Heart right ventricle (tissue), 16 donors: ENCODE results near the gene HES5. TPM values are rescaled to one million over a fixed set of nuclear protein-coding genes. Genes with fewer than 3 reads are reported as not detected.

ENCODE experiments used
- ATAC-seq, 8 donors: fragments of 200-7000 bp; cut with Tn5 transposase; one replicate each; pipeline ENCODE4 v1.9.1; 2020; ENCODE audit warnings: mild to moderate bottlenecking in 8 of 8, moderate library complexity in 8 of 8, moderate number of reproducible peaks in 1 of 8
- DNase-seq, 2 donors: peaks; one replicate each; pipeline ENCODE4 v3.0.0-alpha.2; 2020
- H3K27ac ChIP-seq, 10 donors: fragments of 200-600 bp; sonication (generic) in 2 of 10; one replicate each; pipeline versions ENCODE4 v1.5.0 to v1.8.0; 2020 to 2022; ENCODE audit warnings: mild to moderate bottlenecking in 3 of 10
- H3K27me3 ChIP-seq, 7 donors: fragments of 200-600 bp; one replicate each; pipeline ENCODE4 v1.8.0; 2021 to 2022; ENCODE audit warnings: mild to moderate bottlenecking in 2 of 7
- H3K36me3 ChIP-seq, 9 donors: fragments of 200-600 bp; sonication (generic) in 1 of 9; one replicate each; pipeline versions ENCODE4 v1.5.0 to v1.8.0; 2020 to 2022; ENCODE audit warnings: mild to moderate bottlenecking in 2 of 9
- H3K4me1 ChIP-seq, 9 donors: fragments of 200-600 bp; sonication (generic) in 1 of 9; one replicate each; pipeline versions ENCODE4 v1.5.0 to v1.8.0; 2020 to 2022; ENCODE audit warnings: mild to moderate bottlenecking in 4 of 9
- H3K4me3 ChIP-seq, 10 donors: fragments of 200-600 bp; sonication (generic) in 2 of 10; one replicate each; pipeline versions ENCODE4 v1.5.0 to v1.8.0; 2020 to 2022; ENCODE audit warnings: mild to moderate bottlenecking in 7 of 10, moderate library complexity in 2 of 10
- H3K9me3 ChIP-seq, 11 donors: fragments of 200-600 bp in 10 of 11; sonication (generic) in 2 of 11; one replicate each; pipeline versions ENCODE4 v1.5.0 to v1.8.0; 2013 to 2022; ENCODE audit warnings: mild to moderate bottlenecking in 2 of 11, control low read depth in 1 of 11, moderate library complexity in 1 of 11
- CTCF ChIP-seq, 9 donors: fragments of 200-600 bp; sonication (generic) in 2 of 9; IDR thresholded peaks; one replicate each; pipeline versions ENCODE4 v1.5.0 to v1.8.0; 2021 to 2022; ENCODE audit warnings: antibody characterized with exemption in 9 of 9, mild to moderate bottlenecking in 5 of 9, moderate library complexity in 1 of 9
- WGBS, 2 donors: extraction: QIAGEN DNeasy Blood & Tissue Kit; methylation state at CpG; one replicate each; pipeline ENCODE4 v1.1.7; 2013; ENCODE audit warnings: inconsistent platforms in 1 of 2; 5-methylcytosine and 5-hydroxymethylcytosine counted together
- intact Hi-C, 10 donors: fragments of 100-400 bp; cut with DNase I; formaldehyde crosslinking; loops; one replicate each; pipeline versions ENCODE4 v1.11.1 to v1.14.2; 2022
- polyA plus RNA-seq, 2 donors: library from polyadenylated mRNA; stranded (reverse); fragments of 200-250 nt; gene quantifications; one replicate each; pipeline ENCODE4 v1.2.3, GENCODE V29; 2013
- total RNA-seq, 10 donors: library from RNA; stranded (reverse); fragmentation: NEBNext Ultra II Directional in 3 of 10; extraction: Animal tissue kit (Norgen Biotek cat#: 25700) in 3 of 10; gene quantifications; one replicate each; pipeline versions ENCODE4 v1.2.1 to v1.2.4, GENCODE V29; 2021 to 2023
- donor health status: Arrhythmogenic right ventricular cardiomyopathy.
- donor health status: ischemic (EF 13 %, LVEDD 7.1; RV severe dilation, severe dysfunction).
- donor health status: healthy with polysubstance abuse.
- donor health status: DM: no; HTN: yes; CAD: no.
- donor health status: DM: no; HTN: no; CAD: no.
- donor health status: ischemic (EF 25% LVEDD 6.9; RV normal size, moderate dysfunction).
- donor health status: ischemic (EF 25% LVEDD 5.7; RV mildly dilated, moderate dysfunction).
- donor health status: healthy.
- donor health status: DM: yes; HTN: yes; CAD: no.
- donor health status: Ischemic cardiomyopathy.
- donor health status: ischemic (EF 35%, LVEDD 5.7; RV mildly dilated, moderate dysfunction).
- donor health status: nonischemic (EF 11% LVEDD 7.7; RV severe dilation, severe dysfunction).
- donor health status: DM: yes; HTN: yes; CAD: no.
- donor health status: PGD.
- donor health status: ischemic (EF 29% LVEDD 5.4; RV normal size, mild dysfunction).
- donor health status: nonischemic (EF 23%, LVEDD 6.1; RV moderate dilation, normal function).

Gene HES5
- total and polyA plus RNA-seq, 12 donors, result 0.51 to 3.1 (median 1.2) TPM; not detected in 1

DNA sequence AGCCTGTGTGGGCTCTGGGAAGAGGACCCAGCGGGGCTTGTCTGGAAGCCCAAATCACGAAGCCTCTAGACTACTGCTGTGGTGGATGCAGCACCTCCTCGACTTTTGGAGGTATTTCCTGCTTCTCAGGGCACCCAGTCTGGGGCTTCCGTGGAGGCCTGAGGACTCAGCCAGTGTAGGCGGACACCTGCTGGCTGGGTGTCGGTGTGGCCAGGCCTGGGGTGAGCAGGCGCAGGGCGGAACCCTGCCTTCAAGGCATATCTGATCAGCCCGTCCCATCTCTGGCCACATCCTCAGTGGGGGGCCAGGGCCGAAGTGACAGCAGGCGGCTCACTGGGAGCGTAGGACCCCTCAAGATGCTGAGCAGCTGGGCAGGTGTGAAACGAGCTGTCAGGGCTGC lies 47.0 kb downstream of the HES5 start:
- no peak for DNase-seq
- 72 to 74% methylated on average over 13 of the region's 13 CpGs for WGBS, 2 donors

GRCh38 chr1:2482588-2482987 lies 47.5 kb downstream of the HES5 start:
- 71 to 79% methylated on average over 11 of the region's 11 CpGs for WGBS, 2 donors
- H3K36me3 ChIP-seq, result no peaks in the 10 kb centered on the region
- TF ChIP-seq CTCF (IDR thresholded peaks at IDR 0.05), result no peak
- ATAC-seq (no peak), DNase-seq (no peak)
- no peaks in the 10 kb centered on the region for H3K9me3 ChIP-seq
- no peak overlapping the region for H3K27ac ChIP-seq
- intact Hi-C loops, result no loop called here
- peaks cover 0 to 9% (median 0%) of the 10 kb centered on the region in 7 donors for H3K27me3 ChIP-seq
- no peak overlapping the region for H3K4me3 ChIP-seq
- no peaks in the 10 kb centered on the region for H3K4me1 ChIP-seq

More for the DNA sequence above, 47.0 kb downstream of the HES5 start:
- no peak for TF ChIP-seq CTCF (IDR thresholded peaks at IDR 0.05)
- Histone ChIP-seq H3K27me3 (peaks cover 0 to 11% (median 0%) of the 10 kb centered on the region in 7 donors), H3K4me3 (no peak overlapping the region), H3K36me3 (no peaks in the 10 kb centered on the region), H3K27ac (no peak overlapping the region), H3K4me1 (no peaks in the 10 kb centered on the region), H3K9me3 (peaks cover 0 to 3% (median 0%) of the 10 kb centered on the region in 11 donors)
- intact Hi-C loops, result no loop called here
- ATAC-seq, result no peak

DNA sequence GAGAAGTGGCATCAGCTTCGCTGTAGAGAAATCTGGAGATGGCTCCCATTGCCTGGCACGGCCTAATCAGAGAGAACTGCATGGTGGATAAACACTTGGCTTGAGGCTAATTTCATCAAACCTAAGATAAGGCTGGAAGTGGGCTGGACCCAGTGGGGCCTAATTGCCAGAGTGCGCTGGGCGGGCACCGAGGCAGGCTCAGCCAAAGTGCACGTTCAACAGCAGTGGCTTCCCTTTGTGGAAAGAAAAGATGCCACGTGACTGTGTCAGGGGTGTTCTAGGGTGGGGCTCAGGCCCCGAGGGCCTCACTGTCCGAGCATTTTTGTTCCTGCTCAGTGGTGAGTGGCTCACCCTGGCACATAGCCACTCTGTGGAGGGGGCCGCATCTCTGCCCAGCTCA lies 48.2 kb downstream of the HES5 start:
- H3K4me1 ChIP-seq, result no peaks in the 10 kb centered on the region
- peaks cover 0 to 11% (median 0%) of the 10 kb centered on the region in 7 donors for H3K27me3 ChIP-seq
- no peak overlapping the region for H3K27ac ChIP-seq
- H3K4me3 ChIP-seq, result no peak overlapping the region
- H3K36me3 ChIP-seq, result no peaks in the 10 kb centered on the region
- H3K9me3 ChIP-seq, result no peaks in the 10 kb centered on the region
- intact Hi-C loops, result no loop called here
- TF ChIP-seq CTCF (IDR thresholded peaks at IDR 0.05), result no peak
- WGBS, 2 donors, result 69 to 70% methylated on average over 10 of the region's 10 CpGs
- ATAC-seq (no peak), DNase-seq (no peak)

DNA sequence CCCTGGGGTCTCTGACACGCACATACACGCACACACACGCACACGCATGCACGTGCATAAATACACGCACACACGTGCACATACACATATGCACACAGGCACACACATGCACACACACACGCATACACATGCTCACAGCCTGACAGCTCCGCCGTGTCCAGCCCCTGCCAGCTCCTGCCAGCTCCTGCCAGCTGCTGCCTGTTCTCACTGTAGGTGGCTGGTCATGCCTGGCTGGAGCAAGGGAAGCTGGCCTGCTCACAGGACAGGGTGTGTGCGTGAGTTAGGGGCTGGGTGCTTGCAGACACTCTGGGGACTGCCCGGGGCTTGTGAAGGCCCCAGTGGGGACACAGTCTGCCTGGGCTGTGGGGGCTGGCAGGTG lies 49.1 kb downstream of the HES5 start:
- no peak for TF ChIP-seq CTCF (IDR thresholded peaks at IDR 0.05)
- ATAC-seq (no peak), DNase-seq (no peak)
- Histone ChIP-seq H3K27ac (no peak overlapping the region), H3K4me1 (no peaks in the 10 kb centered on the region), H3K27me3 (peaks cover 0 to 12% (median 5%) of the 10 kb centered on the region in 7 donors), H3K36me3 (no peaks in the 10 kb centered on the region), H3K4me3 (no peak overlapping the region), H3K9me3 (no peaks in the 10 kb centered on the region)
- 90 to 94% methylated on average over 12 of the region's 12 CpGs for WGBS, 2 donors
- intact Hi-C loops, result no loop called here
